Measurements from ENCODE around the gene UBE2QL1. TPM values are rescaled to one million over a fixed set of nuclear protein-coding genes. Genes with fewer than 3 reads are reported as not detected.

Gene UBE2QL1
- total and polyA plus RNA-seq, 2 of the 8 experiments (the other 6 are each of a cell fraction or from before 2014, with no cell fraction given) = 0.43 to 0.65 TPM

DNA sequence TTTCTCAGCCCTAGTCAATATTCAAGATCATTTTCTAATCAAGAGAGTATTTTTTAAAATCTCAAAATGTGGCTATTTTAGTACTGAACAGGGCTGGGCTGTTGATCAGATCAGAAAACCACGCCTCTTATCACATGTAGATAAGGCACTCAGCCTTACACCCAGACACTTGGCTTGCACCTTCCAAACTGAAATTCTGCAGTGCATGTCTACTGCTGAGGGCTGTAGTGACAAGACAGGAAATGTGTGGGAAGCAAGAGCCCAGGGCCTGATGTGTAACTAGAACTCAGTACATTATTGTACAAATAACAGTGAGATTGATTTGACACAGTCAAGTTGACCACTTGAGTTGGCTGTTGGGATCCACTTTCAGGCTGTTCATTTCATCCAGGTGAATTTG lies 48.6 kb downstream of the UBE2QL1 start (continued):
- TF ChIP-seq TBP (IDR thresholded peaks at IDR 0.05; ENCODE audit: low read depth, low read length) = no peak

Measured in H1 (cell line).